Fibroblast of lung (primary cell): ENCODE measurements around the gene CHN2. TPM values are rescaled to one million over a fixed set of nuclear protein-coding genes. Genes with fewer than 3 reads are reported as not detected.

Experiments used
- DNase-seq, 2 donors: peaks; one replicate each; pipeline versions ENCODE4 v3.0.0 to v3.0.0-alpha.2; 2010; ENCODE audit warnings: low read depth in 2 of 2
- H2AFZ ChIP-seq: 2 replicates; pipeline ENCODE4 v1.5.1; 2012; ENCODE audit warnings: low read length, control low read depth, inconsistent platforms
- H3K27ac ChIP-seq: 2 replicates; pipeline ENCODE4 v1.5.1; 2011; ENCODE audit warnings: low read length, control low read depth; ENCODE audit not compliant: insufficient read depth
- H3K27me3 ChIP-seq: 2 replicates; pipeline ENCODE4 v1.5.1; 2011; ENCODE audit warnings: mild to moderate bottlenecking, low read length; ENCODE audit not compliant: control insufficient read depth, insufficient read depth
- H3K36me3 ChIP-seq: 2 replicates; pipeline ENCODE4 v1.5.1; 2011; ENCODE audit warnings: low read length; ENCODE audit not compliant: control insufficient read depth, insufficient read depth
- H3K4me1 ChIP-seq: 2 replicates; pipeline ENCODE4 v1.5.1; 2011; ENCODE audit warnings: low read length; ENCODE audit not compliant: control insufficient read depth, insufficient read depth; ENCODE audit errors: extremely low read depth
- H3K4me2 ChIP-seq: 2 replicates; pipeline ENCODE4 v1.5.1; 2011; ENCODE audit warnings: low read length, control low read depth; ENCODE audit not compliant: insufficient read depth; ENCODE audit errors: extremely low read depth
- H3K4me3 ChIP-seq, 4 experiments: fragments of 200-600 bp in 1 of 4; sonication (generic) in 1 of 4; replicated peaks in 1 of 4; 2 replicates each; pipeline ENCODE4 v1.5.1; 2011 to 2016; ENCODE audit warnings: low read length in 4 of 4, low read depth in 3 of 4, mild to moderate bottlenecking in 3 of 4, control low read depth in 2 of 4, inconsistent platforms in 1 of 4, mixed read lengths in 1 of 4; ENCODE audit not compliant: insufficient read depth in 1 of 4; ENCODE audit errors: control extremely low read depth in 1 of 4
- H3K79me2 ChIP-seq: 2 replicates; pipeline ENCODE4 v1.5.1; 2012; ENCODE audit warnings: mild to moderate bottlenecking, low read length, inconsistent platforms; ENCODE audit not compliant: control insufficient read depth, insufficient read depth
- H3K9ac ChIP-seq: 2 replicates; pipeline ENCODE4 v1.5.1; 2011; ENCODE audit warnings: mild to moderate bottlenecking, low read length, control low read depth; ENCODE audit not compliant: insufficient read depth
- H3K9me3 ChIP-seq: 2 replicates; pipeline ENCODE4 v1.5.1; 2012; ENCODE audit warnings: low read depth, low read length; ENCODE audit not compliant: control insufficient read depth, insufficient read depth
- H4K20me1 ChIP-seq: 2 replicates; pipeline ENCODE4 v1.5.1; 2011; ENCODE audit warnings: low read length; ENCODE audit not compliant: control insufficient read depth, insufficient read depth; ENCODE audit errors: extremely low read depth
- EZH2 ChIP-seq: IDR thresholded peaks from 2 replicates; pipeline ENCODE4 v1.5.1; 2012; ENCODE audit warnings: low read length, control low read depth, mild to moderate bottlenecking; ENCODE audit errors: missing control alignments
- polyA plus RNA-seq, 2 donors: library from polyadenylated mRNA; depleted of rRNA in 1 of 2; stranded (reverse) in 1 of 2; unstranded in 1 of 2; fragments of >200 nt; gene quantifications; 2 replicates each; pipeline ENCODE4 v1.2.1, GENCODE V29; 2011 to 2012; ENCODE audit warnings: missing spikeins in 1 of 2
- total RNA-seq: library from RNA; depleted of rRNA; stranded (reverse); fragments of >200 nt; gene quantifications from 2 replicates; pipeline ENCODE4 v1.2.1, GENCODE V29; 2014
- TF ChIP-seq, protein P1 (sequence below), 2 donors: IDR thresholded peaks in 1 of 2; conservative IDR thresholded peaks in 1 of 2; 1 replicate in 1 of 2; 2 replicates in 1 of 2; pipeline ENCODE4 v1.5.1; 2011 to 2012; ENCODE audit warnings: low read length in 2 of 2, control low read depth in 1 of 2, inconsistent platforms in 1 of 2, low read depth in 1 of 2, mild to moderate bottlenecking in 1 of 2

Gene CHN2
- total and polyA plus RNA-seq, 2 donors (not counting 1 experiment from before 2014, with no cell fraction given): 0.33 to 0.53 TPM

DNA sequence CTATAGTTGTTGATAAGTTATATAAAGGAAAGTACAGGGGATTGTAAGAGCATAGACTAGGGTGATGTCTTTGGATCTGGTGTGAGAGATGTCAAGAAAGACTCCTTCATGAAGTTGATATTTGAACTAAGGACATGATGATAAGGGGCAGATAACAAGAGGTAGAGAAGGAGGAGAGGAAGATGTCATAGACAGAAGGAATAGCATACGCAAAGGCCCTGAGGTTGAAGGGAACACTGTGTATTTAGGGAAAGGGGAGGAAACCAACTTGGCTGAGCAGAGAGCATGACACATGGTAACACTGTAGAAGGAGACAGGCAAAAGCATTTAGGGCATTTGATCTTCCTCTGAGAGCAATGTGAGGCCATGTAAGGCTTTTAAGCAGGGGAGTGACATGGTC lies 170.8 kb downstream of the CHN2 start:
- no peak overlapping the region for H3K27ac ChIP-seq
- no peaks in the 10 kb centered on the region for H3K79me2 ChIP-seq
- DNase-seq: no peak
- H3K4me2 ChIP-seq: no peak overlapping the region
- H2AFZ ChIP-seq: no peak overlapping the region
- no peak for TF ChIP-seq EZH2
- TF ChIP-seq, protein P1, sequence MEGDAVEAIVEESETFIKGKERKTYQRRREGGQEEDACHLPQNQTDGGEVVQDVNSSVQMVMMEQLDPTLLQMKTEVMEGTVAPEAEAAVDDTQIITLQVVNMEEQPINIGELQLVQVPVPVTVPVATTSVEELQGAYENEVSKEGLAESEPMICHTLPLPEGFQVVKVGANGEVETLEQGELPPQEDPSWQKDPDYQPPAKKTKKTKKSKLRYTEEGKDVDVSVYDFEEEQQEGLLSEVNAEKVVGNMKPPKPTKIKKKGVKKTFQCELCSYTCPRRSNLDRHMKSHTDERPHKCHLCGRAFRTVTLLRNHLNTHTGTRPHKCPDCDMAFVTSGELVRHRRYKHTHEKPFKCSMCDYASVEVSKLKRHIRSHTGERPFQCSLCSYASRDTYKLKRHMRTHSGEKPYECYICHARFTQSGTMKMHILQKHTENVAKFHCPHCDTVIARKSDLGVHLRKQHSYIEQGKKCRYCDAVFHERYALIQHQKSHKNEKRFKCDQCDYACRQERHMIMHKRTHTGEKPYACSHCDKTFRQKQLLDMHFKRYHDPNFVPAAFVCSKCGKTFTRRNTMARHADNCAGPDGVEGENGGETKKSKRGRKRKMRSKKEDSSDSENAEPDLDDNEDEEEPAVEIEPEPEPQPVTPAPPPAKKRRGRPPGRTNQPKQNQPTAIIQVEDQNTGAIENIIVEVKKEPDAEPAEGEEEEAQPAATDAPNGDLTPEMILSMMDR (conservative IDR thresholded peaks at IDR 0.05 in 1 of 2, IDR thresholded peaks at IDR 0.05 in 1 of 2; ENCODE audit: low read depth in 1 of 2, low read length in 2 of 2): no peak
- no peak overlapping the region for H3K4me3 ChIP-seq
- no peak overlapping the region for H3K9ac ChIP-seq
- H3K36me3 ChIP-seq: no peaks in the 10 kb centered on the region
- H3K9me3 ChIP-seq: no peaks in the 10 kb centered on the region
- H4K20me1 ChIP-seq: no peaks in the 10 kb centered on the region
- no peaks in the 10 kb centered on the region for H3K4me1 ChIP-seq
- H3K27me3 ChIP-seq: no peaks in the 10 kb centered on the region

DNA sequence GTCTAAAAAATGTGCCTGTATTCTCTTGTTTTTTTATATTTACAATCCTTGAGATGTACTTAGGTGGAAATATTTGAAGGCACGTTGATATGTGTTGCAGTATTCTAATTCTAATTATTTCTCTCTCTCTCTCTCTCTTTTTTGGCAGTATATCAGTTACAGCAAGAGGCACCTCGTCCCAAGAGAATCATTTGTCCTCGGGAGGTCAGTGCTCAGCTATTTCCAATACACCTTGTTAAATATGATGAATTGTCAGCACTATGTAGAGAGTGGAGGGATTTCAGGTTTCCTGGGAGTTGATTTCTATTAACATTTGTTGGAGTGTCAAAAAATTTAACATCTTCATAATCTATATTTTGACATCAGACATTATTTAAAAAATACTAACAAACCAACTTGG lies 173.2 kb downstream of the CHN2 start:
- Histone ChIP-seq H3K4me3 (no peak overlapping the region), H3K9ac (no peak overlapping the region), H3K27ac (no peak overlapping the region), H3K4me2 (no peak overlapping the region), H3K4me1 (no peaks in the 10 kb centered on the region), H3K27me3 (no peaks in the 10 kb centered on the region), H3K79me2 (no peaks in the 10 kb centered on the region), H3K36me3 (no peaks in the 10 kb centered on the region), H3K9me3 (no peaks in the 10 kb centered on the region), H4K20me1 (no peaks in the 10 kb centered on the region), H2AFZ (no peak overlapping the region)
- TF ChIP-seq EZH2: no peak
- TF ChIP-seq, protein P1 (conservative IDR thresholded peaks at IDR 0.05 in 1 of 2, IDR thresholded peaks at IDR 0.05 in 1 of 2; ENCODE audit: low read depth in 1 of 2, low read length in 2 of 2): no peak
- DNase-seq: no peak

DNA sequence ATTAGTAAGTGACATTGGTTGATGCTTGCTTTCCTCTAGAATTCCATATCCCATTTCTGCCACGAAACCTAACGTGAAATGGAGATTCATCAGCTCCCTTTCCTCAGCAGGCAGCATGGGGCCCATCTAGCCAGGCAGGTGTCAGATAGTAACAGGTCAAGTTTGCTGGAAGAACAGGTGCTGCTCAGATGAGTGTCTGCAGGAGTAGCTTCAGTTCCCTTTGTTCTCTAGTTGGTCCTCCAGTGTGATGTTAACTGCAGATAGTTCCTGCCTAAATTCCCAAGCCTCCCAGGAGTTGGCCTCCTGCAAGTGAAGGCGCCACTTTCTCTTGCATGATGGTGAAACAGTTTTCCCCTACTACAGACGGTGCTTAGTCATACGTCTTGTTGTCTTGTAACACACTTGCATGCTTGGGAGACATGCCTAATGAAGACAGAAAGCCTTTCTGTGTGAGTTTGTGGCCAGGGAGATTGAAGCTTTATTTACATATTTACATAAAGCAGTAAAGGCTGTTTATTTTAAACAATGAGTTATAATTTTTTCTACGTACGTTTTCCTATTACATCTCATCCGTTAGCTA lies 175.4 kb downstream of the CHN2 start:
- H3K27me3 ChIP-seq: no peaks in the 10 kb centered on the region
- no peaks in the 10 kb centered on the region for H4K20me1 ChIP-seq
- H3K9me3 ChIP-seq: no peaks in the 10 kb centered on the region
- no peaks in the 10 kb centered on the region for H3K4me1 ChIP-seq
- H3K4me3 ChIP-seq: no peak overlapping the region
- no peak overlapping the region for H3K4me2 ChIP-seq
- no peak overlapping the region for H3K9ac ChIP-seq
- TF ChIP-seq EZH2: no peak
- TF ChIP-seq, protein P1 (conservative IDR thresholded peaks at IDR 0.05 in 1 of 2, IDR thresholded peaks at IDR 0.05 in 1 of 2; ENCODE audit: low read depth in 1 of 2, low read length in 2 of 2): no peak
- no peak overlapping the region for H2AFZ ChIP-seq
- peak in 1 of 2 donors; percentile 41 for DNase-seq
- H3K36me3 ChIP-seq: no peaks in the 10 kb centered on the region
- H3K79me2 ChIP-seq: no peaks in the 10 kb centered on the region
- no peak overlapping the region for H3K27ac ChIP-seq
